ENCODE data around the gene ST6GALNAC4.

The ST6GALNAC4 gene

GRCh38 chr9:127912296-127912695 is 4.5 kb downstream of the ST6GALNAC4 start:
- DNase-seq (ENCODE audit: low read depth): no peak

GRCh38 chr9:127910613-127911205 is 6.1 kb downstream of the ST6GALNAC4 start:
- DNase-seq (ENCODE audit: low read depth): no peak

- DNase-seq (ENCODE audit: low read depth): no peak
Measured at GRCh38 chr9:127909839-127910273, 7.0 kb downstream of the ST6GALNAC4 start.

GRCh38 chr9:127908660-127908926 is 8.2 kb downstream of the ST6GALNAC4 start:
- DNase-seq (ENCODE audit: low read depth): no peak

- DNase-seq (ENCODE audit: low read depth): no peak
Measured at GRCh38 chr9:127907867-127908659, 8.8 kb downstream of the ST6GALNAC4 start.

GRCh38 chr9:127905788-127906191 is 11.1 kb downstream of the ST6GALNAC4 start:
- no peak for DNase-seq (ENCODE audit: low read depth)

- DNase-seq (ENCODE audit: low read depth): no peak
Measured at GRCh38 chr9:127905004-127905728, 11.7 kb downstream of the ST6GALNAC4 start.

- DNase-seq (ENCODE audit: low read depth): no peak
Measured at GRCh38 chr9:127904561-127905003, 12.3 kb downstream of the ST6GALNAC4 start.

- DNase-seq (ENCODE audit: low read depth): no peak
Measured at GRCh38 chr9:127903557-127904475, 13.0 kb downstream of the ST6GALNAC4 start.

GRCh38 chr9:127899128-127899943 is 17.5 kb downstream of the ST6GALNAC4 start, which contains the start of gene ST6GALNAC6:
TSS of gene ST6GALNAC6 (minus strand) at chr9:127899603. CDS start at chr9:127897981, 1,622 bp downstream.
- DNase-seq (ENCODE audit: low read depth): no peak

- peak; percentile 85 for DNase-seq (ENCODE audit: low read depth)
Measured at GRCh38 chr9:127898433-127899127, 18.3 kb downstream of the ST6GALNAC4 start.

GRCh38 chr9:127897193-127897692 is 19.6 kb downstream of the ST6GALNAC4 start:
- DNase-seq (ENCODE audit: low read depth): no peak

- no peak for DNase-seq (ENCODE audit: low read depth)
Measured at GRCh38 chr9:127896395-127897192, 20.2 kb downstream of the ST6GALNAC4 start.

GRCh38 chr9:127895811-127896210 is 21.0 kb downstream of the ST6GALNAC4 start:
- no peak for DNase-seq (ENCODE audit: low read depth)

- DNase-seq (ENCODE audit: low read depth): no peak
Measured at GRCh38 chr9:127893392-127893791, 23.4 kb downstream of the ST6GALNAC4 start.

- DNase-seq (ENCODE audit: low read depth): no peak
Measured at GRCh38 chr9:127892831-127893230, 24.0 kb downstream of the ST6GALNAC4 start.

GRCh38 chr9:127890053-127890452 is 26.8 kb downstream of the ST6GALNAC4 start:
- DNase-seq (ENCODE audit: low read depth): no peak

GRCh38 chr9:127887792-127888191 is 29.0 kb downstream of the ST6GALNAC4 start:
- DNase-seq (ENCODE audit: low read depth): no peak

GRCh38 chr9:127886401-127886972 is 30.4 kb downstream of the ST6GALNAC4 start:
- DNase-seq (ENCODE audit: low read depth): no peak
